GM12874 (cell line): ENCODE results near the gene HJURP.

Experiments used
- CTCF ChIP-seq: IDR thresholded peaks from 2 replicates; pipeline ENCODE4 v1.5.1; 2011; ENCODE audit warnings: low read depth, mild to moderate bottlenecking, control low read depth, low read length, moderate library complexity; ENCODE audit not compliant: insufficient read depth

Gene HJURP

DNA sequence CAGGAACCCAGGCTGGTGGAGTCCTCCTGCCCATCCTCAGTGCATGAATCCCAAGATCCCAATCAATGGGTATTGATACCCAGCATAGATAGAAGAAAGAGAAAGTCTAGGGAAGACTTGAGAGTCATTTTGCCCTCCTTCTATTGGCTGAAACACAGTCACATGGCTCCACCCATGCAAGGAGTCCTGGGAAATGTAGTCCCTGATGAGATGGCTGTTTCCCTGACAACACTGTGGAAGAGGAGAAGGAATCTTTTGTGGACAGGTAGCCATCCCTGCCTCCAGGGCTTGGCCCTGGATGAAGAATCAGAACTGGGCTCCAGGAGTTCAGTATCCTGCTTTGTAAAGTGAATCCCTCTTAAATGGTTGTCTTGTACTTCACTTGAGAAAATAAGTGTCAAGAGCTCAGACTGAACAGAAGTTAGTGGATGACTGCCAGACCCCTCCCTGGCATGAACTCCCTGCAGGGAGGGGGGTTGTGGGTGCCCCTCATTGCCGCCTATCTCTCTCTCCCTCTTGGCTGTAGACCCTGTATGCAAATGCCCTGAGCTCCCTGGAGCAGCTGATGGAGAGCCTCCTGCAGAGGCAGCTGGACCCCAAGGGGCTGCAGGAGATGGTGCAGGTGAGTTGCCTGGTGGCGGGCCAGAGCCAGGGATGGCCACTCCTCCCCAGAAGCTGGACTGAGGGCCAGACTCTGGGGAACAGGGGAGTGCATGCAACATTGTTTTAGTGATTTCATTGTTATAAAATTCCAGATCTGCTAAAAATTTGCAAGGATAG is 40.1 kb downstream of the HJURP start:
- TF ChIP-seq CTCF = no peak

DNA sequence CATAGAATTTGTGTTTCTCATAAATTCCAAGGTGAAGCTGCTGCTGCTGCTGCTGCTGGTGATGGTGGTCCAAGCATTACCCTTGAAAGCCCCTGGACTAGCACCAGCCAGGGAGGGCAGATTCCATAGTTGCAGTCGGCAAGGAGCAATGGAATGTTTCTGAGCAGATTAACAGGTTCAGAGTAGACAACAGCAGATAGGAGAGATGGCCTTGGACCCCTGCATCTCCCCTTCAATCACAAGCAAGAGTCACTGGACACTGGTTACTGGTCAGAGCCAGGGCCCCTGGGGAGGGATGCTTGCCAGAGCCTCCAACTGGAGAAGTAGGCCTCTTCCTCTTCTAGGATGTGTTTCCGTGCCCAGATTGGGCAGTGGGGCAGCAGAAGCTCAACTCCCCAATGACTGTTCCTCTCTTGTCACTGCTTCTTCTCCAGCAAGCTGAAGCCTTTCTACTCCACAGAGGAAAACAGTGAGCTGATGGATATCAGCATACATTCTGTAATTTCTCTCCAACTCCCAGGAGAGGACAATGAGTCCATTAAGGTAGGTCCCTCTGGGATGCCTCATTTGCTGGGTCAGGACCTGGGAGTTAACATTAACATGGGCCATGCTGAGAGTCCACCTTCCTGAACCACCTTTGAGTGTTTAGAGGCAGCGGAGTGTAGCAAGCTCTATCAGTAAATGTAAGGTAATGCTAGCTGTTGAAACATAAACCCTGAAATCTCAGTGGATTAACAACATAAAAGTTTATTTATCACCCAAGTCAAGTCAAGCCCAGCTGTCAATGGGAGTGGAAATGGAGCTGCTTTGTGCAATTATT is 40.9 kb downstream of the HJURP start:
- TF ChIP-seq CTCF = no peak

- no peak for TF ChIP-seq CTCF
Measured at GRCh38 chr2:233811732-233812131, 42.6 kb downstream of the HJURP start.

GRCh38 chr2:233811087-233811486 is 43.2 kb downstream of the HJURP start:
- no peak for TF ChIP-seq CTCF

- TF ChIP-seq CTCF = no peak
Measured at GRCh38 chr2:233810385-233810784, 44.0 kb downstream of the HJURP start.

GRCh38 chr2:233807966-233808935 is 46.1 kb downstream of the HJURP start:
- no peak for TF ChIP-seq CTCF

DNA sequence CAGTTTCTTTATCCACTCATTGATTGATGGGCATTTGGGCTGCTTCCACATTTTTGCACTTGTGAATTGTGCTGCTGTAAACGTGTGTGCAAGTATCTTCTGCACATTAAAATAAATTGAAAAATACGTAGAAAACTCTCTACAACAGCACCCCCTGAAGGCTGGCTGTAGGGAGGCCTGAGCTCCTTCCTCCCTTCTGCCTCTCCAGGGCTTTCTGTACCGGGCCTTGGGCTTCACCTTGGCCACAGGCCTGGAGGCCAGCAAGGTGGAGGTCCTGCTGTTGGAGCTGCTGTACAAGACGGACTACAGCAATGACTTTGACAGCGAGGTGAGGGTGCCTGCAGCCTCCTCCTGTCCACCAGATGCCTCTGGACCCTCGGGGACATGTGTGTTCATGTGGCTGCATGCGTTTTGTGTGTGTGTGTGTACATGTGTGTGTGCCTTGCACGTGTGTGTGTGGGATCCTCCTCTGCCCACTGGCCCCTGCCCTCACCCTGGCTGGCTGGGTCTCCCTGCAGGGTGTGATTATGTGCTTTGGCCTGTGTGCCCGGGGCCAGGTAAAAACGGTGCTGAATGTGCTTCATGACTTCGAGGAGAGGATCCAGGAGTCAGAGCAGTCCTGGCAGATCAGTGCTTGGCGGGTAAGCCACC is 47.0 kb downstream of the HJURP start:
- TF ChIP-seq CTCF = no peak
